CD4-positive, alpha-beta T cell treated with Interleukin-17A for 1 hour (primary cell): ENCODE results near the gene LBR.
A peak's percentile ranks its signal among the peaks of the same experiment; 100 is the strongest.

Experiments
- DNase-seq: peaks from one replicate; pipeline ENCODE4 v3.0.0-alpha.2; 2020

The LBR gene

GRCh38 chr1:225442123-225442505 is 14.3 kb upstream of the LBR start:
- no peak for DNase-seq

GRCh38 chr1:225441314-225442122 is 13.7 kb upstream of the LBR start:
- DNase-seq, result no peak

GRCh38 chr1:225440380-225441221 is 12.8 kb upstream of the LBR start:
- DNase-seq, result no peak

- DNase-seq, result no peak
Observed at GRCh38 chr1:225437710-225438437, 10.0 kb upstream of the LBR start.

- no peak for DNase-seq
Observed at GRCh38 chr1:225435957-225436392, 8.1 kb upstream of the LBR start.

- DNase-seq, result no peak
Observed at GRCh38 chr1:225435487-225435886, 7.6 kb upstream of the LBR start.

GRCh38 chr1:225435076-225435475 is 7.2 kb upstream of the LBR start:
- no peak for DNase-seq

GRCh38 chr1:225434046-225434445 is 6.2 kb upstream of the LBR start:
- no peak for DNase-seq

- no peak for DNase-seq
Observed at GRCh38 chr1:225431081-225431863, 3.4 kb upstream of the LBR start.

GRCh38 chr1:225430301-225430700 is 2.5 kb upstream of the LBR start:
- no peak for DNase-seq

- no peak for DNase-seq
Observed at GRCh38 chr1:225428881-225429455, 1.1 kb upstream of the LBR start.

GRCh38 chr1:225428068-225428880 is 436 bp upstream of the LBR start:
- peak; percentile 94 for DNase-seq

- DNase-seq, result peak; percentile 46
Observed at GRCh38 chr1:225426395-225427234, 1.2 kb downstream of the LBR start.

- DNase-seq, result peak; percentile 12
Observed at GRCh38 chr1:225425201-225425786, 2.5 kb downstream of the LBR start.

- DNase-seq, result no peak
Observed at GRCh38 chr1:225424562-225425200, 3.2 kb downstream of the LBR start.

GRCh38 chr1:225423518-225423855 is 4.4 kb downstream of the LBR start:
- DNase-seq, result no peak

GRCh38 chr1:225422795-225423517 is 4.9 kb downstream of the LBR start:
- no peak for DNase-seq

GRCh38 chr1:225422031-225422605 is 5.7 kb downstream of the LBR start:
- no peak for DNase-seq
